ENCODE results near the gene SETD1B.

SETD1B gene

DNA sequence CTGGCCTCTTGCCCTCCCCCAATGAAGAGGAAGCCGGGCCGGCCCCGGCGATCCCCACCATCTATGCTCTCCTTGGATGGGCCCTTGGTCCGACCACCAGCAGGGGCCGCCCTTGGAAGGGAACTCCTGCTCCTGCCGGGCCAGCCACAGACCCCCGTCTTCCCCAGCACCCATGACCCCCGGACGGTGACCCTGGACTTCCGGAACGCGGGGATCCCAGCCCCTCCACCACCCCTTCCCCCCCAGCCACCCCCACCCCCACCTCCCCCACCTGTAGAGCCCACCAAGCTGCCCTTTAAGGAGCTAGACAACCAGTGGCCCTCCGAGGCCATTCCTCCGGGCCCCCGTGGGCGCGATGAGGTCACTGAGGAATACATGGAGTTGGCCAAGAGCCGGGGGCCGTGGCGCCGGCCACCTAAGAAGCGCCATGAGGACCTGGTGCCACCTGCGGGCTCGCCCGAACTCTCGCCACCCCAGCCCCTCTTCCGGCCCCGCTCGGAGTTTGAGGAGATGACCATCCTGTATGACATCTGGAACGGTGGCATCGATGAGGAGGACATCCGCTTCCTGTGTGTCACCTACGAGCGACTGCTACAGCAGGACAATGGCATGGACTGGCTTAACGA, 19.4 kb downstream of the SETD1B start:
- no peak for DNase-seq

- DNase-seq: no peak
These were observed 19.9 kb downstream of the SETD1B start for GRCh38 chr12:121823727-121824115.

GRCh38 chr12:121825041-121825523, 21.3 kb downstream of the SETD1B start:
- no peak for DNase-seq

DNA sequence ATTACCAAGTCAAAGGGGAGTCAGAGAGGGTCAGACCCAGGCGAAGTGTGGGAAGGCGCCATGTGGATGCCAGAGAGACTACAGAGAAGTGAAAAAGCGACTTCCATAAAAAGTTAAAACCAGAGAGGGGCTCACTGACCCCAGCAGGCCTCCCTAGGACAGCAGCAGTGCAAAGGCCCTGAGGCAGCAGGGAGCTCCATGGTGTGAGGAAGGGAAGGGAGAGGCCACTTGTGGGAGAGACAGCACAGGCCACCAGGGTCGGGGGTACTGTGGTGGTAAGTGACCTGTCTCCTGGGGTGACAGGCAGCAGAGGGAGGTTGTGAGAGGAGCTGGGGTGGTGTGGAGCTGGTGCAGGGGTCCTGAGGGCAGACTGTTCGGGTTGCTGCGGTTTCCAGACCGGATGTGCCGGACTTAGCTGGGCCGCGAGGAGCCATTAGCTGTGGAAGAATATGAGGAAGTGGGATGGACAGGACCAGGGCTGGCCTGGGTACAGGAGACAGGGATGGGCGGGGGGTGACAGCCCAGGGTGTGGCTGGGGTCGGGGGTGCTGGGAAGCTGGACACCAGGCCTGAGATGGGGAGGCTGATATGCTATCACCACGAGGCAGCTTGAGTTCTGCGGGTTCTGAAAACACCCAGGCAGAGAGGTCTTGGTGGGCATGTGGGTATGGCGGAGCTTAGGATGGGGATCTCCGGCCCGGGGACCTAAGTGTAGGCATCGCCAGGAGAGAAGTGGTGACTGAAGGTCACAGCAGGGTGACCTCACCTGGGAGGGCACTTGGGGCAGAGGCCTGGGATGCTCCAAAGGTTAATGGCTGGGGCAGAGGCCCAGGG, 22.7 kb downstream of the SETD1B start:
- DNase-seq: no peak

GRCh38 chr12:121827351-121828099, 23.7 kb downstream of the SETD1B start:
- DNase-seq: no peak

GRCh38 chr12:121828306-121828705, 24.5 kb downstream of the SETD1B start:
- DNase-seq: no peak

GRCh38 chr12:121828826-121829225, 25.0 kb downstream of the SETD1B start:
- no peak for DNase-seq

DNA sequence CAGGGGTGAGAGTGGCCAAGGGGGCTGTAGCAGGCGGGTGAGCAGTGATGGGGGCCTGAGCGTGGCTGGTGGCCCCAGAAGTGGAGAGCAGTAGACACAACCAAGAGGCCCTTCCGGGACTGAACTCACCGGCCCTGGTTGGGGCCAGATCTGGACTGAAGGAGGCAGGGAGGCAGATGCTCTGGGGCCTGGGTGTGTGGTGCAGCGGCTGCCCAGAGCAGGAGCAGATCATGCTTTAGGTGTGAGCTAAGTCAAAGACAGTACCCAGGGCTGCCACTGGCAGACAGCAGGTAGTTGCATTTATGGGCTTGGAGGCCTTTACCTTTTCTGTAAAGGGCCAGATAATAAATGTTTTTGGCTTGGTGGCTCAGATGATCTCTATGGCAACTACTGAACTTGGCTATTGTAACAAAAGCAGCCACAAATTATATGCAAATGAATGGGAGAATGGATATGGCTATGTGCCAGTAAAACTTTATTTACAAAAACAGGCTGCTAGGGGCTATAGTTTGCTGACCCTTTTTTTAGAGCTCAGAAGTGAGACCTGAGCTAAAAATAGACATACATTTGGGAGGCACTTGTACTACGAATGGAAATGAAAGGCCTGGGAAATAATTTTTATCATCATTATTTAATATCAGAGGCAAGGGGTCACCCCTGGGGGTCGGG, 25.6 kb downstream of the SETD1B start:
- DNase-seq: no peak

DNA sequence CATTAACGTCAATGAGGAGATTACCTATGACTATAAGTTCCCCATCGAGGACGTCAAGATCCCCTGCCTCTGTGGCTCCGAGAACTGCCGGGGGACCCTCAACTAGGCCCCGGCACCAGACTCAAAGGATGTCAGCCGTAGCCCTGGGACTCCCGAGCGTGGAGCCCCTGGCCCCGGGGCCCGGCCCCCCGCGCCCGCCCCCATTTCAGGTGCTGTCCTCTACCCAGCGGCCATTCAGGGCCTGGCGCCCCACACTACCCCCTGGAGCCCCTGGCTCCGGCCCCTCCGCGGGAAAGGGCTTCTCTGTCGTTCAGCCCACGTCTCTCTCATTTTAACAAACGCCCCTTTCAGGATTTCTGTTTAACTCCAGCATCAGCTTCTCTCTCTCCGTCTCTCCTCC, 26.3 kb downstream of the SETD1B start:
- DNase-seq: no peak

DNA sequence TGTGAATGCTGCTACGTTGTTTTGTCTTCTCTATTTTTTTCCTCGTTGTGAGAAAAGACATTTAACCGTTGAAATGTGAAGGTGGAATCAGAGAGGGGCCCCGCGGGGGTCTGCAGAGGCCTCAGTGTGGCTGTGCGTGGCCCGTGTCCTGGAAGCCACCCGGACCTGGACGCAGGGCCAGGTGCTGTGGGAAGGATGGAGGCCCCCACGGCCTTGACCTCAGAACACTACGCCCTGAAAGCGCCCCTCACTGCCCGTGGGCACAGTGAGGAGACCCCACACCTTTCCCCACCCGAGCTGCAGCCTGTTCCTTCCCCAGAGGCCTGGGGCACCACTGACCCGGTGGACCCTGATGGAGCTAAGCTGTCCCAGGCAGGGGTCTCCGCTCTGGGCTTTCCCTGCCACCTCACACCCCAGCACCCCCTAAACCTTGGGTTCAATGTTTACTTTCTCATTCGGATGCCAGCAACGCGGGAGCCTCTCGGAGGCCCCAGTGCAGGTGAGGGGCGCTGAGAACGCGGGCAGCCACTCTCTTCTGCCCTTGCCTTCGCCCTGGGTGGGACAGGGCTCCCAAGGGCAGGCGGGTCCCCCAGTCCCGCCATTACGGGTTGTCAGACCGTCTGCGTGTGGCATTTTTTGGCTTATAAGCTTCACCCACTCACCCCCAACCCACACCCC, 26.9 kb downstream of the SETD1B start:
- no peak for DNase-seq

GRCh38 chr12:121831571-121832245, 27.9 kb downstream of the SETD1B start:
- DNase-seq: no peak

- no peak for DNase-seq
These were observed 33.9 kb downstream of the SETD1B start for GRCh38 chr12:121837680-121838079.

DNA sequence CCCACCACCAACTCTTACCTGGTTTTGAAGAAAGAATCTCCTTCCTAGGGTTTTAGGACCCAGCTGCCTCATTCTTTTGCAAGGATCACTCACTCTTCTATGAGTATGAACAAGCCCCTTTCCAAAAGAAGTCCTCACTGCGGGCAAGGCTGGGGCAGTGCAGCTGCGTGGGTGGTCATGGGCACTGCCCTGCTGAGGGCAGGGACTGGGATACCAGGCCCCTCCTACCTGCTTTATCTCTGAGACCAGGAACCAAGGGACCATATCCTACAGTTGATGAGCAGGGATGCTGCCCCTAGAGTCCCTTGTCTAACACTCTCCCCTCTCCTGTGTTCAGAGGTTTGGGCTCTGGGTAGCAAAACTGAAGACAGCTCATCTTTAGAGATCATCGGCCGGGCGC, 34.3 kb downstream of the SETD1B start:
- DNase-seq: no peak

DNA sequence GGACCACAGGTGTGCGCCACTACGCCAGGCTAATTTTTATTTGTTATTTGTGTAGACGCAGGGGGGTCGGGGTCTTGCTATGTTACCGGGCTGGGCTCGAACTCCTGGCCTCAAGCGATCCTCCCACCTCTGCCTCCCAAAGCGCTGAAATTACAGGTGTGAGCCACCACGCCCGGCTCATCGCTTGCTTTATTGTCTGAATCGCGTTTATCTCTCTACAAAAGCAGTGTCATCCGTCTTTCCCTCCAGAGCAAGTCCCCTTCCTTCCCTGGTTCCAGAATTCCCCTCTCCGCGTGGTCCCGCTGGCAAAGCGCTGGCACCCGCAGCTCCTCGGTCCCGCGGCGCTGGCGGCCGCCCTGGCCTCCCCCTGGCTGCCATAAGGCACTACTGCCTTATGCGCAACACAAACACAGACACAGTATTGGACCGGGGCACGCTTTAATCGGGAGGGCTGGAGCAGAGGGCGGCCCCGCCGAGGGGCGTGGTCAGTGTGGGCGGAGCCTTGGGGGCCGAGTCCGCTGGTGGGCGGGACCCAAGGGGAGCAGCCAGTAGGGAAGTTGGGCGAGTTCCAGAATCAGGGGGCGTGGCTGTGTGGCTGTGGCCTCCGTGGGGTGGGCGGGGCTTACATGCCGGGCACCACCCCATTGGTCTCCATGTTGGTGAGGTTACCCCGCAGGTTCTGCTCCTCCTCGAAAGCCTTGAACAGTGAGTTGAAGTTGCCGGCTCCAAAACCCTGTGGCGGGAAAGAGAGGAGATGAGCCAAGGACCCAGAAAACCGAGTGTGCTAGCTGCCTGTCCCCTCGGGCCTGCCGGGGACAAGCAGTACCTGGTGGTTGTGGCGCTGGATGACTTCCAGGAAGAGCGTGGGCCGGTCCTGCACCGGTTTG, 35.5 kb downstream of the SETD1B start:
- DNase-seq: peak; percentile 47 to 99 (median 91)

DNA sequence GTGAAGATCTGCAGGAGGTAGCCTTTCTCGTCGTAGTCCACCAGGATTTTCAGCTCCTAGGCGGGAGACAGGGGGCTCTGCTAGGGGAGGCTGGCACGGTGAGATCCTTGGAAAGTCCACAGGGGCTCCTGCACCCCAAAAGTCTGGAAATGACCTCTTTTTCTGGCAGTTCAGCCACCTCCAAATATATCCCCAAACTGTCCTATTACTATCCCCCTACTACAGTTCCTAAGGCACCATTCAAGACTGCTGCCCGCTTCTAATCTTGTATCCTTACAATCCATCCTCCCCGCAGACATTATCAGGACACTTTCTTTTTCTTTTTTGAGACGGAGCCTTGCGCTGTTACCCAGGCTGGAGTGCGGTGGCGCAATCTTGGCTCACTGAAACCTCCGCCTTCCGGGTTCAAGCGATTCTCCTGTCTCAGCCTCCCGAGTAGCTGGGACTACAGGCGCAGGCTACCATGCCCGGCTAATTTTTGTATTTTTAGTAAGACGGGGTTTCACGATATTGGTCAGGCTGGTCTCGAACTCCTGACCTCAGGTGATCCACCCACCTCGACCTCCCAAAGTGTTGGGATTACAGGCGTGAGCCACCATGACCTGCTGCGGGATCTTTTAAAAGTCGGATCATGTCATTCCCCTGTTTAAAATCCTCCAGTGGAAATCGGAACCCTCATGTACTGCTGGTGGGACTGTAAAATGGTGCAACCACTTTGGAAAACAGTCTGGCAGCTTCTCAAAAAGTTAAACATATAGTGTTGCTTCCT, 36.4 kb downstream of the SETD1B start:
- no peak for DNase-seq

GRCh38 chr12:121843236-121843982, 39.6 kb downstream of the SETD1B start:
- DNase-seq: no peak

- DNase-seq: no peak
These were observed 41.9 kb downstream of the SETD1B start for GRCh38 chr12:121845701-121846100.

GRCh38 chr12:121849211-121849610, 45.4 kb downstream of the SETD1B start:
- no peak for DNase-seq
